HepG2 (cell line): ENCODE data around the gene NHLH2. TPM values are rescaled to one million over a fixed set of nuclear protein-coding genes. Genes with fewer than 3 reads are reported as not detected.

Experiments used
- ATAC-seq: fragments of 200-7000 bp; cut with Tn5 transposase; 3 replicates; pipeline ENCODE4 v1.9.1; 2020; ENCODE audit warnings: mild to moderate bottlenecking, moderate library complexity
- BruUV-seq: library from RNA; stranded (reverse); fragments of 400-500 nt; replicated peaks from 2 replicates; lab custom pipeline; 2021; lab: Mats Ljungman, UMichigan
- CTCF ChIA-PET: fragments of 300-600 bp; formaldehyde crosslinking; extraction: SDS; loops from one replicate; lab custom pipeline; 2021; ENCODE audit warnings: low total read pairs, inconsistent platforms, low intra/inter-chr PET ratio; lab: Yijun Ruan, JAX
- POLR2A ChIA-PET: fragments of 350-600 bp; sonication (Branson Sonifier 250); formaldehyde crosslinking; loops from one replicate; lab custom pipeline; 2020; ENCODE audit warnings: antibody characterized with exemption, inconsistent platforms; lab: Yijun Ruan, JAX
- DNase-seq: peaks from one replicate; pipeline ENCODE4 v3.0.0-alpha.2; 2015; ENCODE audit warnings: low spot score
- FAIRE-seq: peaks from 3 replicates; lab custom pipeline; 2011; peaks lifted over from hg19 to GRCh38; lab: Jason Lieb, UNC
- H2AFZ ChIP-seq: one replicate; pipeline ENCODE4 v1.6.1; 2011; ENCODE audit warnings: low read length, inconsistent platforms
- H3K27ac ChIP-seq: fragments of 300-600 bp; 3 replicates; pipeline ENCODE4 v1.8.0; 2011; ENCODE audit warnings: mixed run types, mild to moderate bottlenecking, mixed read lengths, low read length, inconsistent platforms; ENCODE audit not compliant: insufficient read depth; ENCODE audit errors: extremely low read length
- H3K27me3 ChIP-seq, 2 experiments: fragments of 200-600 bp in 1 of 2; 2 replicates in 1 of 2; 3 replicates in 1 of 2; pipeline versions ENCODE4 v1.6.0 to v1.8.0; 2011; ENCODE audit warnings: low read length in 2 of 2, mild to moderate bottlenecking in 2 of 2, moderate library complexity in 2 of 2, inconsistent platforms in 1 of 2; ENCODE audit not compliant: insufficient read depth in 2 of 2, control insufficient read depth in 1 of 2
- H3K36me3 ChIP-seq, 2 experiments: fragments of 200-600 bp in 1 of 2; replicated peaks in 1 of 2; 2 replicates in 1 of 2; 3 replicates in 1 of 2; pipeline versions ENCODE4 v1.5.1 to v1.8.0; 2011; ENCODE audit warnings: low read length in 2 of 2, inconsistent platforms in 1 of 2; ENCODE audit not compliant: insufficient read depth in 2 of 2, control insufficient read depth in 1 of 2
- H3K4me1 ChIP-seq: 2 replicates; pipeline ENCODE4 v1.5.1; 2012; ENCODE audit warnings: low read length, inconsistent platforms; ENCODE audit not compliant: insufficient read depth
- H3K4me2 ChIP-seq: 2 replicates; pipeline ENCODE4 v1.6.0; 2011; ENCODE audit warnings: low read depth, low read length, inconsistent platforms
- H3K4me3 ChIP-seq, 3 experiments: fragments of 200-600 bp in 1 of 3; sonication (generic), shearing (Covaris generic) in 1 of 3; replicated peaks in 1 of 3; 2 replicates each; pipeline ENCODE4 v1.5.1; 2011 to 2016; ENCODE audit warnings: low read length in 3 of 3, inconsistent platforms in 2 of 3, low read depth in 2 of 3, mild to moderate bottlenecking in 2 of 3, control low read depth in 1 of 3, mixed read lengths in 1 of 3; ENCODE audit not compliant: insufficient read depth in 1 of 3
- H3K79me2 ChIP-seq: one replicate; pipeline ENCODE4 v1.6.1; 2011; ENCODE audit warnings: low read length, inconsistent platforms; ENCODE audit not compliant: insufficient read depth
- H3K9ac ChIP-seq: 2 replicates; pipeline ENCODE4 v1.6.0; 2011; ENCODE audit warnings: mild to moderate bottlenecking, low read depth, low read length, inconsistent platforms; ENCODE audit not compliant: insufficient read depth
- H3K9me3 ChIP-seq: 2 replicates; pipeline ENCODE4 v1.5.1; 2012; ENCODE audit warnings: mild to moderate bottlenecking, low read length
- H4K20me1 ChIP-seq: 2 replicates; pipeline ENCODE4 v1.6.0; 2011; ENCODE audit warnings: inconsistent platforms, mild to moderate bottlenecking, low read length, moderate library complexity; ENCODE audit not compliant: insufficient read depth
- AKNA ChIP-seq: sonication (generic); formaldehyde crosslinking; IDR thresholded peaks from 2 replicates; pipeline ENCODE4 v1.4.0; 2020; ENCODE audit warnings: missing genetic modification reagents, borderline replicate concordance
- ARID5B ChIP-seq: IDR thresholded peaks from 2 replicates; pipeline ENCODE4 v1.4.0; 2020; ENCODE audit warnings: mild to moderate bottlenecking, missing genetic modification reagents
- FOXJ3 ChIP-seq: sonication (generic); formaldehyde crosslinking; IDR thresholded peaks from 2 replicates; pipeline ENCODE4 v1.4.0; 2020; ENCODE audit warnings: missing genetic modification reagents, mild to moderate bottlenecking, borderline replicate concordance
- HOXA9 ChIP-seq: sonication (generic); formaldehyde crosslinking; IDR thresholded peaks from 2 replicates; pipeline ENCODE4 v1.8.1; 2022; ENCODE audit warnings: missing genetic modification reagents, mild to moderate bottlenecking, moderate library complexity, borderline replicate concordance
- PLSCR1 ChIP-seq: sonication (generic); formaldehyde crosslinking; IDR thresholded peaks from 2 replicates; pipeline ENCODE4 v1.5.0; 2020; ENCODE audit warnings: missing genetic modification reagents, mild to moderate bottlenecking, borderline replicate concordance
- RELA ChIP-seq: sonication (generic); formaldehyde crosslinking; IDR thresholded peaks from 2 replicates; pipeline ENCODE4 v1.4.0; 2020; ENCODE audit warnings: missing genetic modification reagents
- ZNF232 ChIP-seq: sonication (generic); formaldehyde crosslinking; IDR thresholded peaks from 2 replicates; pipeline ENCODE4 v1.4.0; 2020; ENCODE audit warnings: missing genetic modification reagents, borderline replicate concordance
- ZNF496 ChIP-seq: sonication (generic); formaldehyde crosslinking; IDR thresholded peaks from 2 replicates; pipeline ENCODE4 v1.8.1; 2023; ENCODE audit warnings: mild to moderate bottlenecking, moderate library complexity, missing genetic modification reagents; ENCODE audit not compliant: insufficient replicate concordance
- ZNF782 ChIP-seq: sonication (generic); formaldehyde crosslinking; IDR thresholded peaks from 2 replicates; pipeline ENCODE4 v1.4.0; 2020; ENCODE audit warnings: missing genetic modification reagents, mild to moderate bottlenecking, borderline replicate concordance
- in situ Hi-C: cut with HindIII; loops from 2 replicates; pipeline ENCODE4 v1.10.0; 2017; ENCODE audit warnings: low pct_unique_long_range_greater_than_20kb; ENCODE audit not compliant: extremely low pct_ligation_motif_present
- intact Hi-C: fragments of 100-400 bp; cut with micrococcal nuclease; formaldehyde crosslinking; loops from one replicate; pipeline ENCODE4 v1.10.0; 2022; ENCODE audit not compliant: unreplicated experiment
- polyA plus RNA-seq, 8 experiments: library from polyadenylated mRNA; depleted of rRNA in 3 of 8; stranded (reverse) in 7 of 8; unstranded in 1 of 8; fragments of >200 nt; fragmentation: Illumina TruSeq in 4 of 8; extraction: Trizol in 4 of 8; gene quantifications; 2 replicates each; pipeline versions ENCODE4 v1.2.1 to v1.2.3, GENCODE V29; 2011 to 2016; ENCODE audit warnings: low read depth in 4 of 8, missing spikeins in 1 of 8, mixed read lengths in 1 of 8; ENCODE audit not compliant: insufficient read depth in 1 of 8
- total RNA-seq, 5 experiments: library from RNA; depleted of rRNA; stranded (reverse); fragments of >200 nt; fragmentation: Illumina TruSeq; extraction: Trizol; gene quantifications; 2 replicates each; pipeline ENCODE4 v1.2.3, GENCODE V29; 2016; ENCODE audit warnings: low read depth in 1 of 5
- TF ChIP-seq, protein P1 (sequence below): sonication (generic); formaldehyde crosslinking; conservative IDR thresholded peaks from 2 replicates; pipeline ENCODE4 v1.4.0; 2020; ENCODE audit warnings: missing genetic modification reagents

Gene NHLH2
- total and polyA plus RNA-seq, 2 of the 13 experiments (the other 11 are each of a cell fraction or from before 2014, with no cell fraction given), result not detected

DNA sequence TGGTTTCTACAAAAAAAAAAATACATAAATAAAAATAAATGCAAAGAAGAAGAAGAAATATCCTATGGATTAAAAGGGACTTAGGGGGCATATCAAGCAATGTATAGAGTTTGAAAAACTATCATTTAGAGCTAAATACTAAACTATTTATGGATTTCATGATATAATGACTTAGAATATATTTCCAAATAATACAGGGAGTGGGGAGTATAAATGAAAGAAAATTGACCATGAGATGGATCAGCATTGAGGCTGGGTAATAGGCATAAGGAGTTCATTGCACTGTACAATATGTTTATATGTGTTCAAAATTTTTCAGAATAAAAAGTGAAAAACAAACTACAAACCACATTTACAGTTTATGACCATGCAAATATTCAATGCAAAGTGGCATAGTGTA, 18.8 kb downstream of the NHLH2 start:
- Histone ChIP-seq H3K9ac (no peak overlapping the region), H3K4me2 (no peak overlapping the region), H3K27me3 (peaks cover 0 to 11% of the 10 kb centered on the region in 2 experiments; a peak in 1 of 5 replicates), H2AFZ (no peak overlapping the region), H3K79me2 (no peaks in the 10 kb centered on the region), H4K20me1 (no peaks in the 10 kb centered on the region), H3K36me3 (no peaks in the 10 kb centered on the region), H3K4me1 (no peaks in the 10 kb centered on the region), H3K4me3 (no peak overlapping the region), H3K9me3 (no peaks in the 10 kb centered on the region), H3K27ac (no peak overlapping the region)
- FAIRE-seq, result no peak
- in situ Hi-C loops (no loop called here), intact Hi-C loops (no loop called here)
- ChIA-PET CTCF (no interaction called here), POLR2A (no interaction called here)
- BruUV-seq, result no TSS peak
- TF ChIP-seq AKNA (CRISPR knock-in tag), result no peak
- no peak for TF ChIP-seq RELA
- no peak for TF ChIP-seq FOXJ3 (CRISPR knock-in tag)
- no peak for TF ChIP-seq ZNF232 (CRISPR knock-in tag)
- no peak for TF ChIP-seq ZNF496 (CRISPR knock-in tag)
- TF ChIP-seq ZNF782 (CRISPR knock-in tag), result no peak
- TF ChIP-seq ARID5B (CRISPR knock-in tag), result no peak
- no peak for TF ChIP-seq HOXA9 (CRISPR knock-in tag)
- TF ChIP-seq, protein P1, sequence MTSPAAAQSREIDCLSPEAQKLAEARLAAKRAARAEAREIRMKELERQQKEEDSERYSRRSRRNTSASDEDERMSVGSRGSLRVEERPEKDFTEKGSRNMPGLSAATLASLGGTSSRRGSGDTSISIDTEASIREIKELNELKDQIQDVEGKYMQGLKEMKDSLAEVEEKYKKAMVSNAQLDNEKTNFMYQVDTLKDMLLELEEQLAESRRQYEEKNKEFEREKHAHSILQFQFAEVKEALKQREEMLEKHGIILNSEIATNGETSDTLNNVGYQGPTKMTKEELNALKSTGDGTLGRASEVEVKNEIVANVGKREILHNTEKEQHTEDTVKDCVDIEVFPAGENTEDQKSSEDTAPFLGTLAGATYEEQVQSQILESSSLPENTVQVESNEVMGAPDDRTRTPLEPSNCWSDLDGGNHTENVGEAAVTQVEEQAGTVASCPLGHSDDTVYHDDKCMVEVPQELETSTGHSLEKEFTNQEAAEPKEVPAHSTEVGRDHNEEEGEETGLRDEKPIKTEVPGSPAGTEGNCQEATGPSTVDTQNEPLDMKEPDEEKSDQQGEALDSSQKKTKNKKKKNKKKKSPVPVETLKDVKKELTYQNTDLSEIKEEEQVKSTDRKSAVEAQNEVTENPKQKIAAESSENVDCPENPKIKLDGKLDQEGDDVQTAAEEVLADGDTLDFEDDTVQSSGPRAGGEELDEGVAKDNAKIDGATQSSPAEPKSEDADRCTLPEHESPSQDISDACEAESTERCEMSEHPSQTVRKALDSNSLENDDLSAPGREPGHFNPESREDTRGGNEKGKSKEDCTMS (CRISPR knock-in tag), result no peak
- no peak for TF ChIP-seq PLSCR1 (CRISPR knock-in tag)
- ATAC-seq, result no peak
- DNase-seq, result no peak
